Activated naive CD4-positive, alpha-beta T cell treated with anti-CD3 and anti-CD28 coated beads, Interleukin-2, amount 50 U/mL, for 16 hours (primary cell): ENCODE results near the gene SPAG16.
"Not testable (repeated sequence)": the region's sequence is repeated elsewhere in the genome, so short reads cannot be mapped to it uniquely, and the experiment has no call there.

Experiments
- DNase-seq: peaks from one replicate; pipeline ENCODE4 v3.0.0-alpha.2; 2020

SPAG16 gene

DNA sequence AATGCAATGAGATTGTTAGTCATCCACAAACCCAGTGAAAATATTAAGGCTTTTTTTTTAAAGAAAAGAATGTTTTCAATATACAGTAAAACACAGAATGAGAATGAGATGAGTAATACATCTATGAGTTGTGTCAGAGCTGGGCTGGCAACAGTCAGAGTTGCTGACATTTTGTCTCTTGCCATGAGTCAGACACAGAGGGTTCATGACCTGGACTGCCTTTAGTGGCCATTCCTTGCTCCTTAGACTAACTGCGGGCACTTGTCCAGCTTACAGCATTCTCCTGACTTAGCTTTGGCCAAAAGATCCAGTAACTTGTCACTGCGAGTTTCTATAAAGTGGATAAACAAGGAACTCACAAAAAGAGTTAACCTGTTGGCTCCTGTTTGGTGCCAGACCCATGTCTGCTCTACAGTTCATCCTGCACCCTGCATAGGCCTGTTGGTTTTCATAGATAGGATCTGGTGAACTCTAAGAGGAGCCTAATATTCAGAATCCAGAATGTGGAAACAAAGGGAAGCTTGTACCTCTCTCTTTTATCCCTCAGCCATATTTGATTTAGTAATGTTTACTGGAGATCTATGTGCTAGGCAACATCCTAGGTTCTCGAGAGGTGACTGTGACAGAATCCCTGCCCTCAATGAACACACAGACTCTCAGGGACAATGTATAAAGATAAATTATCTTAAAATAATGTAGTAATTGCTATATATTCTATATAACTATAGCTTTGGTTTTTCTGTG is 735.1 kb downstream of the SPAG16 start:
- DNase-seq = no peak

DNA sequence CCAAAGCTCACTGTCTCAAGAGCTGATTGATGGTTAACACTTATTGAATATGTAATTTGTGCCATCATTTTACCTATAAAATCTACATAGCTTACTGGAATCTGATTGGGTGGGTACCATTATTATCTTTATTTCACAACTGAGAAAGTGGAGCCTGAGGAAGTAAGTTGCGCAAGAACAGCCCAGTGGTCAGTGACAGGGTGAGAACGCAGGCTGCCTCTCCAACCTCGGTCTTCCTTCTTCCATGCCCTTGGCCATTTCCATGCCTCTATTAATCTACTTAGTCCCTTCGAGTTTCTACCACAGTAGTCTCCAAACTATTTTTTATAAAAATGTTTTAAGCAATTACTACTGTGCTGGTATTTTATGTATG is 735.7 kb downstream of the SPAG16 start:
- DNase-seq = no peak

DNA sequence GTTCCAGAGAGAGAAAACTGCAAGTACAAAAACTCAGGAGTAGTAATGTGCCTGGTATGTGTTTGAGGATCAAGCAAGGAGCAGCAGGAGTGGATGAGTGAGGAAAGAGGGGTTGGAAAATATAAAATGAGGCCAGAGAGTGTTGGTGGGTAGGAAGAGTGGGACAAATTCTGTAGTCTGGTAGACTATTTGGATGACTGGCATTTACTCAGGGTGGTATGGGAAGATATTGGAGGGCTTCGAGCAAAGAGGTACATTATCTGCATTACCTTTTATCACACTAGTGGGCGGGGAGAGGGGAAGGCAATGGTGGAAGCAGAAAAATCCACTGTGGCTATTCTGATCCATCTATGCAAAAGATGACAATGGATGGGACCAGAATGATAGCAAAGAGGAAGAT is 744.9 kb downstream of the SPAG16 start:
- no peak for DNase-seq

DNA sequence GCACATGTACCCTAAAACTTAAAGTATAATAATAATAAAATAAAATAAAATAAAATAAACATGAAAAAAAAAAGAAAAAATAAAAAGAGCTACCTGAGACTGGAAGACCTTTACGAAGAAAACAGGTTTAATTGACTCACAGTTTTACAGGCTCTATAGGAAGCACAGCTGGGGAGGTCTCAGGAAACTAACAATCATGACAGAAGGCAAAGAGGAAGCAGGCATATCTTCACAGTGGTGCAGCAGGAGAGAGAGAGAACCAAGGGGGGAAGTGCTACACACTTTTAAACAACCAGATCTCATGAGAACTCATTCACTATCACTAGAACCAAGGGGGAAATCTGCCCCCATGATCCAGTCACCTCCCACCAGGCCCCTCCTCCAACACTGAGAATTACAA is 747.3 kb downstream of the SPAG16 start:
- no peak for DNase-seq

DNA sequence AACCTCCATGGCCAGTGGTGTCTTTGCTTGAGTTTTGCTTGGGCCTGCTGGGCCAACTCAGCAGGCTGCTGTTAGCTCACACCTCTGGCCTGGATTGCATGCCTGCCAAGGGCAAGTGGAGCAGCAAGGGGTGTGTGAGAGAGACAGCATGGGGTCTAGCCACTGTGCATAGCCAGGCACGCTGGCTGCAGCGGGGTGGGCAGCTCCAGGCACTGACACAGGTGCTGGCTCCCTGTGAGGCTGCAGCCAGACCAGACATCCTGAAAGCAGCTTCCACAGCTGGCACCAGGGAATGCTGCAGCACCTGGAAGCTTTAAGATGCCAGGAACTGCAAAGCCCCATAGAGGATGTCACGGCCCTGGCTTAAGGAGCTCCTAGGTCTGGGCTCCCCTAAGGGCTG is 750.2 kb downstream of the SPAG16 start:
- DNase-seq = no peak

DNA sequence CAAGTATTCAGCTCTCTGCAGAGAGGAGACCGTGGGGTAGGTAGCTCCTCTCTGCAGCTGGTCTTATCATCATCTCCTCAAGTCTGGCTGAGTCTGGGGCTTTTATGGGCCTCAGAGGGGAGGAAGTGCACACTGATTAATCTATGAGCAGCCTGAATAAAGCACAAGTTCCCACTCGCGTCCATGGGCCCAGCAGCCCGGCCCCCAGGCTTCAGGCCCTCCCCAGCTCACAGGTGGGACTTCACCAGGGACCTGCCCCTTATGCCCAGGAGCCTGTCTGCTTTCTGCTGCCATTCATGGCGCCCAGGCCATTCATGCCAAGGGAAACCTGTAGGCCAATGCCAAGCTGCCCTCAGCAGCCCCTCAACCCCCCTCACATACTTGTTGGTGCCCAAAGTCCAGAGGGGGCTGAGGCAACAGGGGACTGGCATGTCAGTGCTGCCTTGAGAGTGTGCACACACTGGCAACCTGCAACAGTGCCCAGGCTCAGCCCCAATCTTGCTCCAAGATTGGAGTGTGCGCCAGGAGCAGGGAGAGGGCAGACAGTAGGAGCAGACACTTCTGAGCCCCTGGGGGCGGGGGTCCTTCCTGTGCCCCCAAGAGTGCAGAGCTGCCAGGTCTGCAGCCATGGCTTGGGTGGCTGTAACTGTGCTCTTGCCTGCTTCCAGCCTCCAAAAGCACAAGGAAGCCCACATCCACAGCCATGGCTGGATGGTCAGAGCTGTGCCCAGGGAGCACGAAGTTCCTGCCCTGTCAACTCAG is 751.0 kb downstream of the SPAG16 start:
- DNase-seq = no peak

DNA sequence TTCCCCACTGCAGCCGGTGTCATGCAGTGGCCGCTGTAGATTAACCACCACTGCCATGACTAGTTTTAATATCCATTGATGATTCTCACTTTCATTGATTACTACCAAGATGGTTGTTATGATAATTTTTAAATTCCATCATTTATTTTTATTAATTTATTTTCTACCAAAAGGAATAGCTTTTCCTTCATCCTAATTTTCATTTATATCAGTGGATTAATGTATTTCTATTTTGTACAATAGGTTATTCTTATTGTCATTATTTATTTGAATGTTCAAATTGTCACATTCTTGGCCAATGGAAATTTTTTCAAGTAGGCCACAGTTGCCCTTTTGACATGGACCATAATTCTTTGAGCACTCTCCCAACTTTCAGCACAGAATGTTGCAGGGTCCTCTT is 751.7 kb downstream of the SPAG16 start:
- no peak for DNase-seq

DNA sequence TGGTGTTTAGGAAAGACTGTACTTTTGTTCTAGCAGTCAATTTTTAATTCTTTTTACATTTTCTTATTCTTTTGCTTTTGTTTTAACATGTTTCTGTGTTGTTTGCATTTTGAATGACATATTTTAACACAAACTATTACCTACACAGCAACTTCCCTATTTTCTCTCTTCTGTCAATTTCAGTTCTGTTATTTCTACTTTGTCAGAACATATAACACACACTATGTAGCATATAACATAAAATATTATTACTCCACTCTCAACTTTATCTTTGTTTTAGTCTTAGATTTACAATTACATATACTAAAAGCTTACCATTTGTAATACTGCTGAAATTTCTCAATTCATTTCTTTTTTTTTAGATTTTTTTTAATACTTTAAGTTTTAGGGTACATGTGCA is 753.9 kb downstream of the SPAG16 start:
- no peak for DNase-seq

DNA sequence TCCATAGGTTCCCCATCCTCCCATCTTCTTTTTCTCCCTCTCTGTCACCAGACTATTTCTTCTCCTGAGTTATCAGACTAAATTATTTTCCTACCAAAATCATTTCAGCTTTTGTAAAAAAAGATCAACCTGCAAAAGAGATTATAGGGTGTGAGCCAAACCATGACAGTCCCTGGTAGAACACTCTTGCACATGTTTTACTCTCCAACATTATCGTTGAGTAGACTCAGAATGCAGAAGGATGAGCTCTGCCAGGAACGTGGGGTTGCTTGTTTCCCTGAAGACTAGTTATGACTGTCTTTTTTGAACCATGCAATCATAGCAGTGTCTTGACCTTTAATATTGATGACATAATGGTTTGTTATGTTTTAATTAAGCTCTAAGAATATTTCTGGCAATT is 766.5 kb downstream of the SPAG16 start:
- no peak for DNase-seq

DNA sequence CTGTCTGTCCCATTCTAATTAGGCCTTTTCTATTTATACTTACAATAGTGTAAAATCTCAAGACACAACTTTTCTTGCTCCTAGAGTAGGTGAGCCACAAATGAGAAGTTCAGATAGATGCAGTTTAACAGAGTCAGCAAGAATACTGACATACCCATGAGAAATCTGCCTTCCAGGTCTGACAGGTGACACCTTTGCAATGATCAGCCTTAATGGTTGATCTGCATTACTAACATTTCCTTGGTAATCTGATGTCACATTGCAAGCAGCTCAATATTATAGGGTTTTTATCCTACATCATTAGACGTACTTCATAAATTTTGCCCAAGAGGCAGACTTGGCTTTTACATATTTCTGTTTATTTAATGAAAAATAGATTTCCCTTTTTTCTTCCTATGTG is 767.3 kb downstream of the SPAG16 start:
- no peak for DNase-seq

DNA sequence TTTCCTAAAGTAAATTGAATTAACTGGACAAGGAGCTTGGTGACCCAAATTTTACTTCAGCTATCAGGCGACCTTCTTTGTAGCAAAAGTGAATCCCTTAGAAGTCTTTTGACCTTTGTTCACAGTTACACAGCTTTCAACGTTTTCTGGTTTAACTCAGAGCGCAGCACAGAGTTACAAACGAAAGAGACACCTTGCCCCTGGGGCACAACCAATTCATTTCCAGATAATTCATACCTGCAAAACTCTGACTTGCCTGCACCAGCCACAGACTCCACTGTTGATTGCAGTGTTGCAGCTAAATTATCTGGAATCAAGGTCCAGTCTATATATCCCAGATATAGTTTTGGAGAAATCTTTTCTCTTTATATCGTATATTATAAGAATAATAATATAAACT is 768.0 kb downstream of the SPAG16 start:
- no peak for DNase-seq

DNA sequence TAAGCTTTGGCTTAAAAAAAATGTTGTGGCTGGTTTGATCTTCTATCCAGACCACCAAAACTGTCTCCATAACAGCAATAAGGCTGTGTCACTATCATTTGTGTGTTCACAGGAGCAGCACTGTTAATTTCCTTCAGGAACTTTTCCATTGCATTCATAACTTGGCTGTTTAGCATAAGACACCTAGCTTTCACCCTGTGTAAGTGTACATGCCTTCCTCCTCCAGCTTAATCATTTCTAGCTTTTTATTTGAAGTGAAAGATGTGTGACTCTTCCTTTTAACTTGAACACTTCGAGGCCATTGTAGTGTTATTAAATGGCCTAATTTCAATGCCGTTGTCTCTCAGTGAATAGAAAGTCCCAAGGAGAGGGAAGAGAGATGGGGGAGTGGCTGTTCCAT is 773.7 kb downstream of the SPAG16 start:
- DNase-seq = no peak

DNA sequence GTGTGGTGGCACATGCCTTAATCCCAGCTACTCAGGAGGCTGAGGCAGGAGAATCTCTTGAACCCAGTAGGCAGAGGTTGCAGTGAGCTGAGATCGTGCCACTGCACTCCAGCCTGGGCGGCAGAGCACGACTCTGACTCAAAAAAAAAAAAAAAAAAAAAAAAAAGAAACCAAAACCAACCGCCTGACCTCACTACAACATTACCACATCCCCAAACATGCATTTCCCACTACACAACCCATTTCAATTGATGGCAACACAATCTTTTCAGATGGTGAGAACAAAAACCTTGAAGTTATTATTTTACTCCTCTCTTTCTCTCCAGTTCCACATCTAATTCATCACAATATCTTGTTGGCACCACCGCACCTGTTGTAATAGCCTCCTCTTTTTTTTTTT is 778.0 kb downstream of the SPAG16 start:
- not testable (repeated sequence) for DNase-seq

DNA sequence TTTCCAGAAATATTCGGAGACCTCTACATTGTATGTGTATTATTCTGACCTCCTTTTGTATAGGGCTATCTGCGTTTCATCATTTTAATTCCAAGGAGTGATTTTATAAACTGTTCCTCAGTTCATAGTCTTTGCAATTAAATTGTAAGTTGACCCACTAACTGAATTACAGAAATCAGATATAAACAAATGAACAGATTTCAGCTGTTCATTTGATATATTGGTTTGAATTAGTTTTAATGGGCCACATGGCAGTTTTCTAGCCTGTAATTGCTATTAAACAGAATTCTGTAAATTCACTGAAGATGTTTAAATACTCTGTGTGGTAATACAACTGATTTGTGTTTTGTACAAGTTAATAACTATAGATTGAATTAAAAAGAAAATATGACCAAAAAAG is 780.2 kb downstream of the SPAG16 start:
- no peak for DNase-seq

DNA sequence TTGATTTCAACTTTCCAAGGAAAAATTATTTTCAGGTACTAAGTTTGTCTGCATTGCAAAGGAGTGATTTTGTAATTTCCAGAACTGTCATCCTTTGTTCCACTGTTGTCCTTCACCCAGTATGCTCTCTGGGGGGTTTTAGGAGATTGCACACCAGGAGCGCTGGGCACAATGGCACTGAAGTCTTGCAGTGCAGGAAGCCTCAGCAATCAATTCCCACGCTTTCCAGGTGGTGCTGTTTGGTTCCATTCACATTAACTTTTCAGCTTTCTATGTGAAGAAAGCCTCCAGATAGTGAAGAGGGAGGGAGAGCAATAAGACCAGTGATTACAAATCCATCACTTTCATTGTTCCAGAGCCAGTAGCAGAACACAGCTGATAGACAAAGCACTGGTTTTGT is 782.6 kb downstream of the SPAG16 start:
- no peak for DNase-seq

DNA sequence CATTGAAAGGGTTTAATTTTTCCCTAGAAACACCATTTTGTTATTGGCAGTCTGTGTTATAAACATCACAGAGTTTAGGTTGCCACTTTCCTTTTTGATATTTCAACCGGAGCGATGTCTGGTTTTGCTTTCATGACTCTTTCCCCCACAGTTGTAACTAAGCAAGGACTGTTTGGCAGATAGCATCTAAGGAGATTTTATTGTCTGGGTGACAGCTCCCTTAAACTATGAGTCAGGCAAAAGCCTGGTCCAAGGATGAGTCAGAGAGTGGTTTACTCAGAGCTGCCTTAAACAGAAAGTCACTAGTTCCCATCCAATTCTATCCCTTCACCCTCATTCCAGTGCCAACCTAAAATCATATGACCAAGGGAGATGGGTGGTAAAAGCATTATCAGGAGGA is 785.0 kb downstream of the SPAG16 start:
- no peak for DNase-seq

DNA sequence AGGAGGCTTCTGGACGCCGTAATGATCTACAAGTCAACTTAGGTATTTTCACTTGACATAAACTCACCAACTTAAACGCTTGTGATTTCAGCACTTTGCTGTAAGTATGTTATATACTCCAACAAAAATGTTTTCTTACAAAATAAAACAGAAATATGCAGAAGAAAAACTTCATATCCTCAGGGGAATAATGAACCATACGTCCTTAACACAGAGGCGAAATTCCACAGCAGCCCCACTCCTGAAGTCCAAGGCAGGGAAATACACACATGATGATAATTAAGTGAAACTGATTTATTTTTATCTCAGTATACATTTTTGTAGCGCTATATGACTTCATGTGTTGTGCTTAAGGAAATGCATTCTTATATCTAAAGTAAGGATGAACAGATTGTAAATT is 791.2 kb downstream of the SPAG16 start:
- DNase-seq = no peak

DNA sequence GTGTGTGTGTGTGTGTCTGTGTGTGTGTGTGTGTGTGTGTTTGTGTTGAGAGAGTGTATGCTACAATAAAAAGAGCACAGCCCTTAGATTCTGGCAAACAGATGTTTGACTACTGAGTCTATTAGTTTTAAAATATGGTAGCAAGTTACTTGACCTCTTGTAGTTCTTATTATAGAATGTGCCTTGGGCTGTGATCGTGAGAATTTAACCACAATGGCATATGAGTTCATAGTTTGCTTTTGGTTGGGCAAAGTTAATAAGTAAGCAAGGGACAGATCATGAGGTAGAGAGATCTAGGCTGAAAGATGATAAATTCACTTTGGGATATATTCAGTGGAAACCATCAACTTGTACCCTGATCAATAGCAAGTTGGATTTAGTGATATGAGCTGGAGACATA is 792.3 kb downstream of the SPAG16 start:
- DNase-seq = no peak

DNA sequence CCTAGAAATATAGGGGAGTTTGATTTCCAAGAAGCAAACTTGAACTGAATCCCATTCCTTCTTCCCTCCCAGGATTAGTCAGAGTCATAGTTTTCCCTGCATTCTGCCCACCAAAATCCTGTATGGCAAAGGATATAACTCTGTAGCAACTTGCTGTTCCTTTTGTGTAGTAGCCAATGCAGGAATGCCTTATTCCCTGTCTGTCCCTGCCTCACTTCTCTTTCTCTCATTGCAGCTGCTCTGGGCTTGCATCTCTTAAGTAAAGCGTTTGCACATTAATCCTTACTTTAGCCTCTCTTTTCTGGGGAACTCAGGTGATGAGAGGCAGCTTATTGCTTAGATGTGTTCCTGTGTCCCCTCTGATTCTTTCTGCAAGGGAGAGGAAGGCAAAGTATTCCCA is 793.5 kb downstream of the SPAG16 start:
- no peak for DNase-seq

DNA sequence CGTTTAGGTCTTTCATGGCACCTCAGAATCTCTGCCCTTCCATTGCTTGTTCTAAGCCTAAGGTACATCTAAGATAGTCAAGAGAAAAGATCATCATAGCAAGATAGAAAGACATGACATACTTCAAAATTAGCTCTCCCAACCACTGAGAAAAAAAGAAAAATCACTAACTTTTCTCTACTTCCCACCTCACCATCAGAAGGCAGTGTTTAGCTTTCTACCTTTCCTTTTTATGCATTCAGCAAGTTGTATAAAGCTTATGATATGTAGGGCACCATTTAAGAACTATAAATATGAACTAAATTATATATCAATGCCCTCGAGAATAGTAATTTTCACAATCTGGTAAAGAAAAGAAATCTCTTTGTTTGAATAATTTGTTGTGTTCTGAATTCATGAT is 794.8 kb downstream of the SPAG16 start:
- no peak for DNase-seq

DNA sequence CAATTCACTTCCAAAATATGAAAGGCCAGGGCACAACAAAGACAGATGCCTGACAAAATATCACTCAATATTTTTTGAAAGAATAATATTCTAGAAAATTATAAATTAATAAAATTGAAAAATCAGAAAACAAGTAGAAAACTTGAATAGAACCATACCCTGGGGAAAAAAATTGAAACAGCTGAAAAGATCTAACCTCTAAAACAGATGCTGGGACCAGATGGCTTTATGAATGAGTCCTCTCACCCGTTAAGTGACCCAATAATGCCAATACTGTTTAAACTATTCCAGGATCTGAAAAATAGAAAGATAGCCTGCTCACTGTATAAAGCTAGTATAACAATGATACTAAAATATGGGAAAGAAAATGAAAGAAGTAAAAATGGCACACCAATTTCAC is 804.3 kb downstream of the SPAG16 start:
- DNase-seq = no peak

DNA sequence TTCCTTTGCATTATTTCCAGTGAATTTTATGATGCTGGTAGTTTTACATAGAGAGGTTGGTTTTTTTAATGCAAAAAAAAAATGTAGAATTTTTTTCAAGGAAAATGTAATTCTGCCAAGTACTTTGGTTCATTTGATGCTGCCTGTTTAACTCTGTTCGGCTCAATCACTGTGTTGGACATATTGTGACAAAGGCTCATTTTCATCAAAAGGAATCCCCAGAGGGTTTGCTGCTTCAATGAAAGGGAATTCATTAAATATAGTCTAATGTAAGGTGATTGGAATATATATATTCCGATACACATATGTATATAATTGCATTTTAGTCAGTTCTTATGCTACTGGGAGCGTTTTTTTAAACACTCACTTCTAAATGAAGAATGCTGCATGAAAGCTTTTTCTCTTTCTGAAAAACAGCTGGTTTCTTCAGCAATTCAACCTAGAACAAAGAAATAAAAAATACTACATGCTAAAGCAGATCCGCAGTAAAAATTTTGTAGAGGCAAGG is 812.0 kb downstream of the SPAG16 start:
- DNase-seq = no peak

DNA sequence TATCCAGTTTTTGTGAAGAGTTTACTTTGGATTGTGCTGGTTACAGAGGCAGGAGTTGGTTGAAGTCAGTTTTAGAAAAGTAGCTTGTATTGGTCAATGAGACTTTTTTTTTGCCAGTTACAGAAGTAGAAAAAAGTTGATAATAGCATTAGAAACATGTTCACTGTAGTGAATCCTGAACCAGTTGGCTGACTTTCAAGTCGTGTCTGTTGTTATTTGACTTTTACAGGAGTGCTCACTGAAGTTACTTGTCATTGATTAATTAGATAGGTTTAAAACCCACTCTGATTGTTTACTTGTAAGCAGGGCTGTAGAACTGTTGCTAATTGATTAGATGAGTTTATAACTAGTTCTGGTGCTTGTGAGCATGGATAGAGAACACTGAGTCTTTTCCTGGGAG is 814.5 kb downstream of the SPAG16 start:
- DNase-seq = no peak

DNA sequence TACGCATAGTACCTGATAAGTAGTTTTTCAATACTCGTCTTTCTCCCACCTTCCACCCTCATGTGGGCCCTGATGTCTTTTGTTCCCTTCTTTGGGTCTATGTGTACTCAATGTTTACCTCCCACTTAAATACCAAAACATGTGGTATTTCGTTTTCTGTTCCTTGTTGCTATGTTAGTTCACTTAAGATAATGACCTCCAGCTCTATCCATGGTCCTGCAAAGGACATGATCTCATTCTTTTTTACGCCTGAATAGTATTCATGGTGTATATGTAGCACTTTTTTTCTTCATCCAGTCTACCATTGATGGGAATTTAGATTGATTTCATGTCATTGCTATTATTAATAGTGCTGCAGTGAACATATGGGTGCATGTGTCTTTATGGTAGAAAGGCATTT is 816.2 kb downstream of the SPAG16 start:
- no peak for DNase-seq
